MCF 10A (cell line): Measurements from ENCODE around the gene ZBTB7B. TPM values are rescaled to one million over a fixed set of nuclear protein-coding genes. Genes with fewer than 3 reads are reported as not detected.

Experiments
- BruUV-seq: library from RNA; stranded (reverse); fragments of 400-500 nt; replicated peaks from 2 replicates; lab custom pipeline; 2021; lab: Mats Ljungman, UMichigan
- CTCF ChIA-PET: fragments of 300-600 bp; sonication (Branson Sonifier 250); formaldehyde crosslinking; extraction: SDS; loops from one replicate; lab custom pipeline; 2021; ENCODE audit warnings: antibody characterized with exemption, inconsistent platforms; lab: Yijun Ruan, JAX
- POLR2A ChIA-PET: fragments of 300-600, 350-650 bp; sonication (Branson Sonifier 250); formaldehyde crosslinking; extraction: SDS; loops from one replicate; lab custom pipeline; 2020; ENCODE audit warnings: antibody characterized with exemption, inconsistent platforms; lab: Yijun Ruan, JAX
- DNase-seq: peaks from one replicate; pipeline ENCODE4 v3.0.0-alpha.2; 2018; ENCODE audit not compliant: unreplicated experiment
- H3K27ac Mint-ChIP-seq: one replicate; pipeline ENCODE4 v1.8.0; 2022; ENCODE audit warnings: mild to moderate bottlenecking, low read depth, mixed read lengths; ENCODE audit not compliant: unreplicated experiment
- H3K27me3 Mint-ChIP-seq: one replicate; pipeline ENCODE4 v1.8.0; 2022; ENCODE audit warnings: mixed read lengths; ENCODE audit not compliant: insufficient read depth, unreplicated experiment
- H3K36me3 Mint-ChIP-seq: one replicate; pipeline ENCODE4 v1.8.0; 2022; ENCODE audit warnings: mild to moderate bottlenecking, moderate library complexity, mixed read lengths; ENCODE audit not compliant: insufficient read depth, unreplicated experiment
- H3K4me1 Mint-ChIP-seq: one replicate; pipeline ENCODE4 v1.8.0; 2022; ENCODE audit warnings: mixed read lengths; ENCODE audit not compliant: insufficient read depth, unreplicated experiment
- H3K4me3 Mint-ChIP-seq: one replicate; pipeline ENCODE4 v1.8.0; 2022; ENCODE audit warnings: mild to moderate bottlenecking, moderate library complexity, mixed read lengths; ENCODE audit not compliant: unreplicated experiment
- H3K9me3 Mint-ChIP-seq: one replicate; pipeline ENCODE4 v1.8.0; 2022; ENCODE audit warnings: mixed read lengths; ENCODE audit not compliant: unreplicated experiment
- intact Hi-C: fragments of 100-400 bp; cut with micrococcal nuclease; formaldehyde crosslinking; loops from 2 replicates; pipeline ENCODE4 v1.14.1; 2022
- total RNA-seq: library from RNA; stranded (reverse); gene quantifications from 2 replicates; pipeline ENCODE4 v1.2.3, GENCODE V29; 2022
- TF ChIP-seq, protein P1 (sequence below): fragments of 200-600 bp; IDR thresholded peaks from one replicate; pipeline ENCODE4 v1.8.0; 2022; ENCODE audit warnings: antibody characterized with exemption, mild to moderate bottlenecking; ENCODE audit not compliant: unreplicated experiment

ZBTB7B gene
- total RNA-seq, 1 experiment from 2014 or later: 175 TPM

- Mint-ChIP-seq H3K36me3 (peaks cover 84% of the 10 kb centered on the region), H3K4me1 (peaks cover 76% of the 10 kb centered on the region), H3K27ac (peak overlapping the region; percentile 84), H3K9me3 (no peaks in the 10 kb centered on the region), H3K4me3 (peak overlapping the region; percentile 62), H3K27me3 (no peaks in the 10 kb centered on the region)
- TF ChIP-seq, protein P1, sequence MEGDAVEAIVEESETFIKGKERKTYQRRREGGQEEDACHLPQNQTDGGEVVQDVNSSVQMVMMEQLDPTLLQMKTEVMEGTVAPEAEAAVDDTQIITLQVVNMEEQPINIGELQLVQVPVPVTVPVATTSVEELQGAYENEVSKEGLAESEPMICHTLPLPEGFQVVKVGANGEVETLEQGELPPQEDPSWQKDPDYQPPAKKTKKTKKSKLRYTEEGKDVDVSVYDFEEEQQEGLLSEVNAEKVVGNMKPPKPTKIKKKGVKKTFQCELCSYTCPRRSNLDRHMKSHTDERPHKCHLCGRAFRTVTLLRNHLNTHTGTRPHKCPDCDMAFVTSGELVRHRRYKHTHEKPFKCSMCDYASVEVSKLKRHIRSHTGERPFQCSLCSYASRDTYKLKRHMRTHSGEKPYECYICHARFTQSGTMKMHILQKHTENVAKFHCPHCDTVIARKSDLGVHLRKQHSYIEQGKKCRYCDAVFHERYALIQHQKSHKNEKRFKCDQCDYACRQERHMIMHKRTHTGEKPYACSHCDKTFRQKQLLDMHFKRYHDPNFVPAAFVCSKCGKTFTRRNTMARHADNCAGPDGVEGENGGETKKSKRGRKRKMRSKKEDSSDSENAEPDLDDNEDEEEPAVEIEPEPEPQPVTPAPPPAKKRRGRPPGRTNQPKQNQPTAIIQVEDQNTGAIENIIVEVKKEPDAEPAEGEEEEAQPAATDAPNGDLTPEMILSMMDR: no peak
- DNase-seq: no peak
- ChIA-PET POLR2A (interaction anchor here (0.5 to 14.0 kb wide), 12 partner anchors 15 to 1507 kb away, joined by 3 to 312 read pairs (median 16); partner anchors contain the start of genes ADAM15, CKS1B, DCST1 and DCST2), CTCF (interaction anchor here (0.5 to 14.4 kb wide), 22 partner anchors 9 to 118 kb away, joined by 3 to 390 read pairs (median 4); partner anchors contain the start of genes ADAM15, DCST1, DCST2 and EFNA3)
- BruUV-seq: no TSS peak
- intact Hi-C loops: no loop called here
These were observed 16.2 kb downstream of the ZBTB7B start for GRCh38 chr1:155018617-155019348.

DNA sequence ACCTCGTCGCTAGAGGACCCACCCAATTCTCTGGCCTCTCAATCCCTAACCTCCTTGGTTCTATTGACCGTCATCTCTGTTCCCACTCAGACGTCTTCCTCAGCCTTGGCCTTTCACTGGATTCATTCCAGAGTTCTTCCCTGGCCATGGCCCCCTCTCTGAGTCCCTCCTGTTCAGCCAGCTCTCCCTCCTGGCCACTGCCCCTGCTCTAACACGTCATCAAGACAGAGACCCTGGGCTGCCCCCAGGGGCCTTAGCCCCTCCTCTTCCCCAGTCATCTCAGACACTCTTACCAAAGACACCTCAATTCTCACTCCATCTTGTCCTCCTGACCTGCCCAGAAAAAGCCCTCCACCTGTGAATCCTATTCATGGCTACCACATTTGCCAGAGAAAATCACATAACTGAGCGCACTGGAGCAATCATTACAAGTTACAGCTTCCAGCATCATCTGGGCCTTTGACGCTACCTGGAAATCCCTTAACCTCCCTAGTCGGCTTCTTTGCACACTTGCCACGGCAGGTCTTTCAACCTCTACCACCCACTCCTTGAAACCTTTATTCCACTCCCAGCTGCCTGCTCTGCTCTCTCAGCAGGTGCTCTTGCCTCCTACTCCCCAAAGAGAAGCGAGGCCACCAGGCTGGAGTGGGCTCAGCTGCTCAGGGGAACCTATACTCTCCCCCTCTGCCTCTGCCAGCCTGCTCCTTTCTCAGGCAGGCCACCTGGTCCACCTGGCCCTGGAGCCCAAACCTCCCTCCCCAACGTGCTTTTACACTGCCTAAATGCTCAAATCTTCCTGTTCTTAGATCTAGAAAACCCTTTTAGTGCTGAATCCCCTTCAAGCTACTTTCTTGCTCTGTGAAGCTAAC lies 17.0 kb downstream of the ZBTB7B start:
- intact Hi-C loops: no loop called here
- CTCF ChIA-PET: interaction anchor here (0.6 to 14.4 kb wide), 21 partner anchors 8 to 686 kb away, joined by 3 to 390 read pairs (median 5); partner anchors contain the start of genes ADAM15, EFNA3, FLAD1 and LENEP
- TF ChIP-seq, protein P1: no peak
- Mint-ChIP-seq H3K9me3 (no peaks in the 10 kb centered on the region), H3K27ac (peak overlapping the region; percentile 84), H3K4me1 (peaks cover 76% of the 10 kb centered on the region), H3K27me3 (no peaks in the 10 kb centered on the region), H3K36me3 (peaks cover 76% of the 10 kb centered on the region), H3K4me3 (peak overlapping the region; percentile 34)
- POLR2A ChIA-PET: interaction anchor here (0.5 to 14.0 kb wide), 14 partner anchors 15 to 1508 kb away, joined by 3 to 312 read pairs (median 20); partner anchors contain the start of genes ADAM15, CKS1B, DCST1 and DCST2
- no peak for DNase-seq
- BruUV-seq: no TSS peak

DNA sequence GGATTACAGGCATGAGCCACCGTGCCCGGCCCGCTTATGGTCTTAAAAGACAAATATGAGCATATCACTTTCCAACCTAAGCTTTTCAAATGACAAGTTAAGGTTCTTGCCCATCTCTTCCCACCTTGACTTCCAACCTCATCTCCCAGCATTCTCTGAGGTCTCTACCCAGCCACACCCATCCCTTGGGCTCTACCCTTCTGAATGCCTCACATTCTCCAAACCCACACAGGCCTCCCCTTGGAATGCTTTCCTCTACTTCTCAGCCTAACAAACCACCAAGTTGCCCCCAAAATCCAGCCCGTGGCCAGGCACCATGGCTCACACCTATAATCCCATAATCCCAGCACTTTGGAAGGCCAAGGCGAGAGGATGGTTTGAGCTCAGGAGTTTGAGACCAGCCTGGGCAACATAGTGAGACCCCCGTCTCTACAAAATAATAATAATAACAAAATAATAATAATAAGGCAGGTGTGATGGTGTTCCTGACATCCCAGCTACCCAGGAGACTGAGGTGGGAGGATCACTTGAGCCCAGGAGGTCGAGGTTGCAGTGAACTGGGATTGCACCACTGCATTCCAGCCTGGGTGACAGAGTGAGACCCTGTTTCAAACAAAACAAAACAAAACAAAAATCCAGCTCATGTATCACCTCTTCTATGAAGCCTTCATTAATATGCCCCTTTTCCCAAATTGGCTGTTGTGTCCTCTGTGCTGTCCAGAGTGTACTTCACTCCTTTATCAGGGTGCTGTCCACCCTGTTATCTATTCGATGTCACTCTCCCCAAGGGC lies 19.7 kb downstream of the ZBTB7B start:
- intact Hi-C loops: no loop called here
- Mint-ChIP-seq H3K4me3 (peak overlapping the region; percentile 3), H3K27me3 (no peaks in the 10 kb centered on the region), H3K36me3 (peaks cover 49% of the 10 kb centered on the region), H3K27ac (peak overlapping the region; percentile 52), H3K9me3 (no peaks in the 10 kb centered on the region), H3K4me1 (peaks cover 67% of the 10 kb centered on the region)
- POLR2A ChIA-PET: interaction anchor here (0.6 to 14.0 kb wide), 20 partner anchors 7 to 102 kb away, joined by 3 to 312 read pairs (median 8); partner anchors contain the start of genes ADAM15, CKS1B, DCST1 and DCST2
- no TSS peak for BruUV-seq
- CTCF ChIA-PET: interaction anchor here (0.7 to 14.4 kb wide), 12 partner anchors 10 to 465 kb away, joined by 3 to 390 read pairs (median 4); partner anchors contain the start of genes ADAM15 and SHC1
- DNase-seq: peak; percentile 31
- TF ChIP-seq, protein P1: no peak
